ENCODE data around the gene PPP6R2.

PPP6R2 gene

GRCh38 chr22:50438305-50439275, 95.5 kb downstream of the PPP6R2 start:
- Histone ChIP-seq H3K4me1 (ENCODE audit: insufficient read depth, low read length) (no peaks in the 10 kb centered on the region), H3K36me3 (ENCODE audit: insufficient read depth, low read length) (peaks cover 56% of the 10 kb centered on the region)

GRCh38 chr22:50439314-50439870, 96.3 kb downstream of the PPP6R2 start:
- 94% methylated on average over 17 of the region's 17 CpGs for WGBS
- Histone ChIP-seq H3K27ac (ENCODE audit: low read depth, low read length) (no peak overlapping the region), H3K9me3 (ENCODE audit: insufficient read depth, low read depth, low read length) (no peaks in the 10 kb centered on the region), H3K9ac (ENCODE audit: low read depth, low read length) (no peak overlapping the region), H3K27me3 (ENCODE audit: insufficient read depth, low read length) (no peaks in the 10 kb centered on the region), H3K4me1 (ENCODE audit: insufficient read depth, low read length) (no peaks in the 10 kb centered on the region), H3K36me3 (ENCODE audit: insufficient read depth, low read length) (peaks cover 56% of the 10 kb centered on the region), H3K4me3 (ENCODE audit: low read length) (no peak overlapping the region)

More at GRCh38 chr22:50438305-50439275, 95.5 kb downstream of the PPP6R2 start:
- Histone ChIP-seq H3K9me3 (ENCODE audit: insufficient read depth, low read depth, low read length) (no peaks in the 10 kb centered on the region), H3K4me3 (ENCODE audit: low read length) (no peak overlapping the region), H3K27ac (ENCODE audit: low read depth, low read length) (no peak overlapping the region), H3K27me3 (ENCODE audit: insufficient read depth, low read length) (no peaks in the 10 kb centered on the region), H3K9ac (ENCODE audit: low read depth, low read length) (no peak overlapping the region)
- 91% methylated on average over 34 of the region's 34 CpGs for WGBS

GRCh38 chr22:50439871-50440331, 96.8 kb downstream of the PPP6R2 start:
- H3K27me3 ChIP-seq (ENCODE audit: insufficient read depth, low read length) = no peaks in the 10 kb centered on the region
- H3K36me3 ChIP-seq (ENCODE audit: insufficient read depth, low read length) = peaks cover 58% of the 10 kb centered on the region
- H3K9me3 ChIP-seq (ENCODE audit: insufficient read depth, low read depth, low read length) = no peaks in the 10 kb centered on the region
- no peak overlapping the region for H3K27ac ChIP-seq (ENCODE audit: low read depth, low read length)
- WGBS = 90% methylated on average over 10 of the region's 10 CpGs
- 0 out of 2 replicates have a peak, but pooled peaks cover under 1% of the 10 kb centered on the region for H3K4me1 ChIP-seq (ENCODE audit: insufficient read depth, low read length)
- no peak overlapping the region for H3K9ac ChIP-seq (ENCODE audit: low read depth, low read length)
- no peak overlapping the region for H3K4me3 ChIP-seq (ENCODE audit: low read length)

GRCh38 chr22:50440544-50441249, 97.6 kb downstream of the PPP6R2 start:
- H3K27ac ChIP-seq (ENCODE audit: low read depth, low read length) = no peak overlapping the region
- H3K36me3 ChIP-seq (ENCODE audit: insufficient read depth, low read length) = peaks cover 59% of the 10 kb centered on the region
- no peaks in the 10 kb centered on the region for H3K27me3 ChIP-seq (ENCODE audit: insufficient read depth, low read length)
- H3K9me3 ChIP-seq (ENCODE audit: insufficient read depth, low read depth, low read length) = no peaks in the 10 kb centered on the region
- 95% methylated on average over 26 of the region's 26 CpGs for WGBS
- H3K4me1 ChIP-seq (ENCODE audit: insufficient read depth, low read length) = peaks cover 6% of the 10 kb centered on the region; the same call in 1 of the 2 replicates
- H3K9ac ChIP-seq (ENCODE audit: low read depth, low read length) = no peak overlapping the region
- H3K4me3 ChIP-seq (ENCODE audit: low read length) = no peak overlapping the region

- 92% methylated on average over 17 of the region's 17 CpGs for WGBS
- Histone ChIP-seq H3K27ac (ENCODE audit: low read depth, low read length) (no peak overlapping the region), H3K9me3 (ENCODE audit: insufficient read depth, low read depth, low read length) (no peaks in the 10 kb centered on the region), H3K9ac (ENCODE audit: low read depth, low read length) (no peak overlapping the region), H3K4me3 (ENCODE audit: low read length) (no peak overlapping the region), H3K4me1 (ENCODE audit: insufficient read depth, low read length) (peaks cover 6% of the 10 kb centered on the region; the same call in 1 of the 2 replicates), H3K36me3 (ENCODE audit: insufficient read depth, low read length) (peaks cover 54% of the 10 kb centered on the region), H3K27me3 (ENCODE audit: insufficient read depth, low read length) (no peaks in the 10 kb centered on the region)
These were observed 98.4 kb downstream of the PPP6R2 start for GRCh38 chr22:50441428-50441993.

- no peaks in the 10 kb centered on the region for H3K27me3 ChIP-seq (ENCODE audit: insufficient read depth, low read length)
- peaks cover 51% of the 10 kb centered on the region for H3K36me3 ChIP-seq (ENCODE audit: insufficient read depth, low read length)
- H3K9ac ChIP-seq (ENCODE audit: low read depth, low read length) = no peak overlapping the region
- H3K27ac ChIP-seq (ENCODE audit: low read depth, low read length) = no peak overlapping the region
- H3K9me3 ChIP-seq (ENCODE audit: insufficient read depth, low read depth, low read length) = no peaks in the 10 kb centered on the region
- peaks cover 6% of the 10 kb centered on the region; the same call in 1 of the 2 replicates for H3K4me1 ChIP-seq (ENCODE audit: insufficient read depth, low read length)
- no peak overlapping the region for H3K4me3 ChIP-seq (ENCODE audit: low read length)
- WGBS = 89% methylated on average over 15 of the region's 15 CpGs
These were observed 100.1 kb downstream of the PPP6R2 start for GRCh38 chr22:50443197-50443596.

- Histone ChIP-seq H3K4me3 (ENCODE audit: low read length) (no peak overlapping the region), H3K27ac (ENCODE audit: low read depth, low read length) (peak overlapping the region; percentile 18; the same call in 1 of the 2 replicates), H3K9ac (ENCODE audit: low read depth, low read length) (no peak overlapping the region), H3K27me3 (ENCODE audit: insufficient read depth, low read length) (no peaks in the 10 kb centered on the region), H3K9me3 (ENCODE audit: insufficient read depth, low read depth, low read length) (no peaks in the 10 kb centered on the region), H3K36me3 (ENCODE audit: insufficient read depth, low read length) (peaks cover 52% of the 10 kb centered on the region), H3K4me1 (ENCODE audit: insufficient read depth, low read length) (peaks cover 6% of the 10 kb centered on the region; the same call in 1 of the 2 replicates)
- 91% methylated on average over 27 of the region's 28 CpGs for WGBS
These were observed 100.9 kb downstream of the PPP6R2 start for GRCh38 chr22:50443801-50444625.

GRCh38 chr22:50444663-50445062, 101.5 kb downstream of the PPP6R2 start:
- Histone ChIP-seq H3K4me3 (ENCODE audit: low read length) (no peak overlapping the region), H3K27me3 (ENCODE audit: insufficient read depth, low read length) (no peaks in the 10 kb centered on the region), H3K27ac (ENCODE audit: low read depth, low read length) (no peak overlapping the region), H3K9ac (ENCODE audit: low read depth, low read length) (no peak overlapping the region), H3K4me1 (ENCODE audit: insufficient read depth, low read length) (peaks cover 6% of the 10 kb centered on the region; the same call in 1 of the 2 replicates), H3K9me3 (ENCODE audit: insufficient read depth, low read depth, low read length) (no peaks in the 10 kb centered on the region), H3K36me3 (ENCODE audit: insufficient read depth, low read length) (peaks cover 48% of the 10 kb centered on the region)
- 99% methylated on average over 5 of the region's 5 CpGs for WGBS

- Histone ChIP-seq H3K9me3 (ENCODE audit: insufficient read depth, low read depth, low read length) (no peaks in the 10 kb centered on the region), H3K9ac (ENCODE audit: low read depth, low read length) (no peak overlapping the region; the same call in 1 of the 2 replicates), H3K4me3 (ENCODE audit: low read length) (no peak overlapping the region), H3K27ac (ENCODE audit: low read depth, low read length) (peak overlapping the region; percentile 25; the same call in 1 of the 2 replicates), H3K27me3 (ENCODE audit: insufficient read depth, low read length) (no peaks in the 10 kb centered on the region), H3K4me1 (ENCODE audit: insufficient read depth, low read length) (peaks cover 6% of the 10 kb centered on the region; the same call in 1 of the 2 replicates), H3K36me3 (ENCODE audit: insufficient read depth, low read length) (peaks cover 46% of the 10 kb centered on the region)
- 87% methylated on average over 29 of the region's 30 CpGs for WGBS
These were observed 102.1 kb downstream of the PPP6R2 start for GRCh38 chr22:50445071-50445879.
